WI38 (cell line): Measurements from ENCODE around the gene ZRANB2.

Experiments
- H3K4me3 ChIP-seq: 2 replicates; pipeline ENCODE4 v1.5.1; 2011; ENCODE audit warnings: low read depth, mild to moderate bottlenecking, control low read depth, low read length
- CTCF ChIP-seq: IDR thresholded peaks from 2 replicates; pipeline ENCODE4 v1.5.1; 2012; ENCODE audit warnings: low read depth, mild to moderate bottlenecking, control low read depth, low read length

The ZRANB2 gene

GRCh38 chr1:71028981-71029380 is 51.9 kb downstream of the ZRANB2 start:
- TF ChIP-seq CTCF: no peak
- H3K4me3 ChIP-seq: no peak overlapping the region

GRCh38 chr1:71027991-71028390 is 52.8 kb downstream of the ZRANB2 start:
- no peak for TF ChIP-seq CTCF
- H3K4me3 ChIP-seq: no peak overlapping the region

GRCh38 chr1:71026093-71026492 is 54.7 kb downstream of the ZRANB2 start:
- H3K4me3 ChIP-seq: no peak overlapping the region
- no peak for TF ChIP-seq CTCF

DNA sequence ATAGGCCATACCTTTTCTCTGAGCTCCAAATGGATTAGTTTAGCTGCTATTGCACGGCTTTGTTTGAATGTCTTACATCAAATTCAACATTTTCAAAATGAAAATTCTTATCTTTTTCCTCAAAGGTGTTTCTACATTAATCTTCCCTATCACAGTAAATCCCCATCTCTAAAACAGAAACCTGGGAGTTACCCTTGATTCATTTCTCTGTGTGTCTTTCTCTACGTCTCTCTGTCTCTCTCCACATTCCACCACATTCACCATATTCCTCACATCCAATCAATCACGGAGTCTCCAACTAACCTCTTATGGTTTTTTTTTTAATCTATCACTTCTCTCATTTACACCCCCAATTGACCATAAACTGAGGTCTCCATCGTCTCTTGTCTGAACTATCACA is 57.3 kb downstream of the ZRANB2 start:
- no peak for TF ChIP-seq CTCF
- no peak overlapping the region for H3K4me3 ChIP-seq

- H3K4me3 ChIP-seq: no peak overlapping the region
- TF ChIP-seq CTCF: no peak
Measured at GRCh38 chr1:71019233-71019969, 61.4 kb downstream of the ZRANB2 start.

- TF ChIP-seq CTCF: no peak
- H3K4me3 ChIP-seq: no peak overlapping the region
Measured at GRCh38 chr1:71018791-71019190, 62.0 kb downstream of the ZRANB2 start.

DNA sequence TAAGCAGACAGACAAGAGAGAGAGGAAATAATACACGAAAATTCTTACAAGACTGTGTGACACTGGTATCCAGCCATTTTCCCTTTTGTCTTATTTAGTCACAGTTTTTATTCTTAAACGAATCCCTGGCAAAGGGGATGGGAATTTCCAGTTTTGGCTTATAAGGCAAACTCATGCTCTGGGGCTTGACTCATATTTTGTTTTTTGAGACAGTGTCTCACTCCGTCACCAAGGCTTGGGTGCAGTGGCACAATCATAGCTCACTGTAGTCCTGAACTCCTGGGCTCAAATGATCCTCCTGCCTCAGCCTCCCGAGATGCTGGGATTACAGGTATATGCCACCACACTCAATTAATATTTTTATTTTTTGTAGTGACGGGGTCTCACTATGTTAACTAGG is 65.1 kb downstream of the ZRANB2 start:
- no peak overlapping the region for H3K4me3 ChIP-seq
- no peak for TF ChIP-seq CTCF
